GM23248 (cell line): ENCODE measurements around the gene RABL6. TPM values are rescaled to one million over a fixed set of nuclear protein-coding genes. Genes with fewer than 3 reads are reported as not detected.

Experiments used
- DNase-seq: peaks from one replicate; pipeline ENCODE4 v3.0.0-alpha.2; 2015
- H2AFZ ChIP-seq: fragments of 200-600 bp; sonication (generic); 2 replicates; pipeline ENCODE4 v1.6.1; 2016; ENCODE audit warnings: antibody characterized with exemption
- H3F3A ChIP-seq: fragments of 200-600 bp; sonication (generic); 2 replicates; pipeline ENCODE4 v1.6.1; 2016; ENCODE audit warnings: mild to moderate bottlenecking, antibody characterized with exemption, mixed run types; ENCODE audit not compliant: insufficient read depth
- H3K27ac ChIP-seq: fragments of 200-600 bp; sonication (generic); 2 replicates; pipeline ENCODE4 v1.5.1; 2016; ENCODE audit warnings: mild to moderate bottlenecking
- H3K27me3 ChIP-seq: fragments of 200-600 bp; sonication (generic); replicated peaks from 2 replicates; pipeline ENCODE4 v1.6.1; 2016; ENCODE audit warnings: mild to moderate bottlenecking; ENCODE audit not compliant: insufficient read depth
- H3K36me3 ChIP-seq: fragments of 200-600 bp; sonication (generic); 2 replicates; pipeline ENCODE4 v1.6.1; 2016; ENCODE audit warnings: low read depth, mild to moderate bottlenecking
- H3K4me1 ChIP-seq: fragments of 200-600 bp; sonication (generic); 2 replicates; pipeline ENCODE4 v1.6.1; 2016; ENCODE audit warnings: mild to moderate bottlenecking; ENCODE audit not compliant: insufficient read depth
- H3K4me2 ChIP-seq: fragments of 200-600 bp; sonication (generic); one replicate; pipeline ENCODE4 v1.6.1; 2016; ENCODE audit warnings: mild to moderate bottlenecking; ENCODE audit not compliant: unreplicated experiment
- H3K4me3 ChIP-seq: fragments of 200-600 bp; sonication (generic); 2 replicates; pipeline ENCODE4 v1.5.1; 2016; ENCODE audit warnings: mild to moderate bottlenecking
- H3K79me2 ChIP-seq: fragments of 200-600 bp; sonication (generic); 2 replicates; pipeline ENCODE4 v1.6.1; 2016; ENCODE audit warnings: mild to moderate bottlenecking; ENCODE audit not compliant: insufficient read depth
- H3K9ac ChIP-seq: fragments of 200-600 bp; sonication (generic); 2 replicates; pipeline ENCODE4 v1.6.1; 2016; ENCODE audit warnings: mild to moderate bottlenecking
- H3K9me2 ChIP-seq: fragments of 200-600 bp; sonication (generic); 2 replicates; pipeline ENCODE4 v1.6.1; 2016; ENCODE audit warnings: mixed run types, mild to moderate bottlenecking, moderate library complexity; ENCODE audit not compliant: insufficient read depth
- H3K9me3 ChIP-seq: fragments of 200-600 bp; sonication (generic); one replicate; pipeline ENCODE4 v1.6.1; 2017; ENCODE audit warnings: low read depth
- H4K20me1 ChIP-seq: fragments of 200-600 bp; sonication (generic); 2 replicates; pipeline ENCODE4 v1.6.0; 2016; ENCODE audit not compliant: insufficient read depth
- EZH2 ChIP-seq: fragments of 200-600 bp; sonication (generic); IDR thresholded peaks from 2 replicates; pipeline ENCODE4 v1.6.1; 2018; ENCODE audit warnings: antibody characterized with exemption, mild to moderate bottlenecking; ENCODE audit not compliant: insufficient read depth, poor library complexity, severe bottlenecking
- EZH2phosphoT487 ChIP-seq: fragments of 200-600 bp; sonication (generic); IDR thresholded peaks from 2 replicates; pipeline ENCODE4 v1.6.1; 2018; ENCODE audit warnings: antibody characterized with exemption, moderate library complexity, mild to moderate bottlenecking, low read depth; ENCODE audit not compliant: insufficient read depth
- WGBS, 2 experiments: methylation state at CpG; one replicate each; pipeline ENCODE4 v1.1.6; 2015 to 2017; ENCODE audit warnings: low lambda C conversion rate in 2 of 2, low coverage in 1 of 2; ENCODE audit errors: missing lambda C conversion rate in 2 of 2; 5-methylcytosine and 5-hydroxymethylcytosine counted together
- in situ Hi-C: fragments of 300-500 bp; cut with MboI; formaldehyde crosslinking; loops from 2 replicates; pipeline ENCODE4 v1.15.0; 2020
- polyA plus RNA-seq: library from polyadenylated mRNA; unstranded; fragments of >200 nt; fragmentation: Nextera tagmentation; extraction: Ambion mirVana; gene quantifications from 2 replicates; pipeline ENCODE4 v1.2.1, GENCODE V29; 2016
- total RNA-seq: library from RNA; depleted of rRNA; stranded (reverse); fragments of >200 nt; shearing (Covaris generic); gene quantifications from 2 replicates; pipeline ENCODE4 v1.2.3, GENCODE V29; 2014

The RABL6 gene
- total and polyA plus RNA-seq, 2 experiments from 2014 or later = 22.0 to 81.1 TPM

GRCh38 chr9:136815422-136815782 is 7.7 kb downstream of the RABL6 start:
- H4K20me1 ChIP-seq = no peaks in the 10 kb centered on the region
- WGBS, 2 experiments = 40 to 43% methylated on average over 1 of the region's 1 CpG
- TF ChIP-seq EZH2phosphoT487 (no peak), EZH2 (no peak)
- no peaks in the 10 kb centered on the region for H3K4me1 ChIP-seq
- H2AFZ ChIP-seq = no peak overlapping the region
- H3F3A ChIP-seq = no peaks in the 10 kb centered on the region
- no peak overlapping the region for H3K27ac ChIP-seq
- DNase-seq = no peak
- no peak overlapping the region for H3K9ac ChIP-seq
- H3K4me3 ChIP-seq = no peak overlapping the region
- no peaks in the 10 kb centered on the region for H3K9me3 ChIP-seq
- H3K4me2 ChIP-seq = no peak overlapping the region
- peaks cover 92% of the 10 kb centered on the region for H3K79me2 ChIP-seq
- H3K9me2 ChIP-seq = no peaks in the 10 kb centered on the region
- no peaks in the 10 kb centered on the region for H3K27me3 ChIP-seq
- H3K36me3 ChIP-seq = 0 out of 2 replicates have a peak, but pooled peaks cover 6% of the 10 kb centered on the region
- in situ Hi-C loops = no loop called here

- in situ Hi-C loops = no loop called here
- Histone ChIP-seq H3K27ac (no peak overlapping the region), H3K79me2 (peaks cover 42% of the 10 kb centered on the region), H4K20me1 (no peaks in the 10 kb centered on the region), H3K27me3 (no peaks in the 10 kb centered on the region), H3K9me2 (no peaks in the 10 kb centered on the region), H3K9ac (no peak overlapping the region), H3F3A (no peaks in the 10 kb centered on the region), H3K36me3 (no peaks in the 10 kb centered on the region), H3K4me2 (no peak overlapping the region), H3K9me3 (no peaks in the 10 kb centered on the region), H2AFZ (no peak overlapping the region), H3K4me1 (no peaks in the 10 kb centered on the region), H3K4me3 (no peak overlapping the region)
- 50 to 55% methylated on average over 49 to 71 of the region's 83 CpGs for WGBS, 2 experiments
- TF ChIP-seq EZH2phosphoT487 (no peak), EZH2 (no peak)
- peak; percentile 18 for DNase-seq
Measured at GRCh38 chr9:136820971-136821825, 13.4 kb downstream of the RABL6 start.

GRCh38 chr9:136821826-136822544 is 14.2 kb downstream of the RABL6 start:
- Histone ChIP-seq H4K20me1 (no peaks in the 10 kb centered on the region), H3K4me1 (no peaks in the 10 kb centered on the region), H3K4me3 (no peak overlapping the region), H3K27ac (no peak overlapping the region), H3K9ac (no peak overlapping the region), H3K79me2 (peaks cover 34% of the 10 kb centered on the region), H2AFZ (no peak overlapping the region), H3K9me2 (no peaks in the 10 kb centered on the region), H3K27me3 (no peaks in the 10 kb centered on the region), H3K36me3 (no peaks in the 10 kb centered on the region), H3F3A (no peaks in the 10 kb centered on the region), H3K4me2 (no peak overlapping the region), H3K9me3 (no peaks in the 10 kb centered on the region)
- no peak for DNase-seq
- WGBS, 2 experiments = 88 to 94% methylated on average over 26 to 41 of the region's 42 CpGs
- TF ChIP-seq EZH2phosphoT487 = no peak
- no peak for TF ChIP-seq EZH2
- in situ Hi-C loops = no loop called here

- DNase-seq = no peak
- H3K27ac ChIP-seq = no peak overlapping the region
- no peak overlapping the region for H3K9ac ChIP-seq
- H4K20me1 ChIP-seq = no peaks in the 10 kb centered on the region
- H3K9me2 ChIP-seq = no peaks in the 10 kb centered on the region
- H3K4me3 ChIP-seq = no peak overlapping the region
- peaks cover 23% of the 10 kb centered on the region for H3K79me2 ChIP-seq
- H3K27me3 ChIP-seq = no peaks in the 10 kb centered on the region
- WGBS, 2 experiments = 89 to 91% methylated on average over 28 to 29 of the region's 30 CpGs
- H3K4me1 ChIP-seq = no peaks in the 10 kb centered on the region
- in situ Hi-C loops = no loop called here
- no peaks in the 10 kb centered on the region for H3K36me3 ChIP-seq
- no peaks in the 10 kb centered on the region for H3F3A ChIP-seq
- H3K4me2 ChIP-seq = no peak overlapping the region
- no peak overlapping the region for H2AFZ ChIP-seq
- H3K9me3 ChIP-seq = no peaks in the 10 kb centered on the region
- no peak for TF ChIP-seq EZH2
- TF ChIP-seq EZH2phosphoT487 = no peak
Measured at GRCh38 chr9:136823136-136824046, 15.6 kb downstream of the RABL6 start.
